Trophoblast cell (in vitro differentiated cells and primary cell): ENCODE results near the gene RECK.

Experiments
- DNase-seq, 2 donors: peaks; one replicate each; pipeline ENCODE4 v3.0.0-alpha.2; 2016
- H2AFZ ChIP-seq: 2 replicates; pipeline ENCODE4 v1.6.1; 2013; ENCODE audit warnings: low read length, moderate library complexity, mild to moderate bottlenecking; ENCODE audit not compliant: insufficient read depth, poor library complexity
- H2AK5ac ChIP-seq: 2 replicates; pipeline ENCODE4 v1.6.1; 2013; ENCODE audit warnings: mild to moderate bottlenecking, low read length
- H2BK120ac ChIP-seq: 2 replicates; pipeline ENCODE4 v1.6.1; 2013; ENCODE audit warnings: low read length, mild to moderate bottlenecking, moderate library complexity; ENCODE audit not compliant: insufficient read depth, poor library complexity
- H2BK12ac ChIP-seq: 2 replicates; pipeline ENCODE4 v1.6.1; 2013; ENCODE audit warnings: mild to moderate bottlenecking, low read length, moderate library complexity
- H2BK5ac ChIP-seq: 2 replicates; pipeline ENCODE4 v1.6.1; 2013; ENCODE audit warnings: low read length, low read depth, moderate library complexity, mild to moderate bottlenecking; ENCODE audit not compliant: poor library complexity
- H3K14ac ChIP-seq: 2 replicates; pipeline ENCODE4 v1.6.1; 2013; ENCODE audit warnings: mild to moderate bottlenecking, low read length
- H3K18ac ChIP-seq: 2 replicates; pipeline ENCODE4 v1.6.1; 2013; ENCODE audit warnings: mild to moderate bottlenecking, low read length
- H3K23ac ChIP-seq: 2 replicates; pipeline ENCODE4 v1.6.1; 2013; ENCODE audit warnings: low read length
- H3K27ac ChIP-seq: 2 replicates; pipeline ENCODE4 v1.5.1; 2013; ENCODE audit warnings: low read depth, mild to moderate bottlenecking, inconsistent platforms, low read length, moderate library complexity
- H3K27me3 ChIP-seq: 2 replicates; pipeline ENCODE4 v1.6.1; 2013; ENCODE audit warnings: inconsistent platforms, mild to moderate bottlenecking, low read length, moderate library complexity; ENCODE audit not compliant: insufficient read depth
- H3K36me3 ChIP-seq, 2 experiments: 1 replicate in 1 of 2; 2 replicates in 1 of 2; pipeline ENCODE4 v1.6.1; 2013; ENCODE audit warnings: low read length in 2 of 2, mild to moderate bottlenecking in 2 of 2, moderate library complexity in 1 of 2; ENCODE audit not compliant: insufficient read depth in 2 of 2, control insufficient read depth in 1 of 2
- H3K4ac ChIP-seq: 2 replicates; pipeline ENCODE4 v1.6.1; 2013; ENCODE audit warnings: low read depth, mild to moderate bottlenecking, low read length, moderate library complexity
- H3K4me1 ChIP-seq, 2 experiments: 1 replicate in 1 of 2; 2 replicates in 1 of 2; pipeline ENCODE4 v1.6.1; 2013; ENCODE audit warnings: low read length in 2 of 2, mild to moderate bottlenecking in 2 of 2, moderate library complexity in 1 of 2; ENCODE audit not compliant: insufficient read depth in 2 of 2, control insufficient read depth in 1 of 2
- H3K4me2 ChIP-seq: 2 replicates; pipeline ENCODE4 v1.6.1; 2013; ENCODE audit warnings: inconsistent platforms, mild to moderate bottlenecking, low read length, moderate library complexity
- H3K4me3 ChIP-seq: 2 replicates; pipeline ENCODE4 v1.5.1; 2013; ENCODE audit warnings: mild to moderate bottlenecking, low read depth, low read length, inconsistent platforms
- H3K79me1 ChIP-seq: one replicate; pipeline ENCODE4 v1.6.1; 2013; ENCODE audit warnings: low read length
- H3K79me2 ChIP-seq: 2 replicates; pipeline ENCODE4 v1.6.1; 2013; ENCODE audit warnings: low read length, mild to moderate bottlenecking; ENCODE audit not compliant: control insufficient read depth, insufficient read depth, poor library complexity
- H3K9ac ChIP-seq: 2 replicates; pipeline ENCODE4 v1.6.1; 2013; ENCODE audit warnings: mild to moderate bottlenecking, low read length
- H3K9me3 ChIP-seq: 2 replicates; pipeline ENCODE4 v1.6.1; 2013; ENCODE audit warnings: low read depth, mild to moderate bottlenecking, control low read depth, inconsistent platforms, low read length; ENCODE audit not compliant: insufficient read depth
- H4K12ac ChIP-seq: 2 replicates; pipeline ENCODE4 v1.6.1; 2013; ENCODE audit warnings: low read depth, mild to moderate bottlenecking, low read length, moderate library complexity
- H4K8ac ChIP-seq: 2 replicates; pipeline ENCODE4 v1.6.1; 2013; ENCODE audit warnings: low read depth, mild to moderate bottlenecking, low read length, moderate library complexity
- H4K91ac ChIP-seq: one replicate; pipeline ENCODE4 v1.6.1; 2013; ENCODE audit warnings: low read depth, mild to moderate bottlenecking, low read length, moderate library complexity
- WGBS: extraction: QIAGEN DNeasy Blood & Tissue Kit; methylation state at CpG from one replicate; pipeline ENCODE4 v1.1.7; 2013; ENCODE audit warnings: missing lambda C conversion rate; ENCODE audit not compliant: insufficient read length, insufficient coverage; ENCODE audit errors: extremely low coverage; 5-methylcytosine and 5-hydroxymethylcytosine counted together

RECK gene

GRCh38 chr9:36147441-36148175 is 110.9 kb downstream of the RECK start:
- H4K8ac ChIP-seq = no peak overlapping the region
- no peak overlapping the region for H4K91ac ChIP-seq
- no peaks in the 10 kb centered on the region for H3K79me2 ChIP-seq
- H4K12ac ChIP-seq = no peak overlapping the region
- H3K9ac ChIP-seq = no peak overlapping the region
- H3K36me3 ChIP-seq = peaks cover 9 to 30% of the 10 kb centered on the region in 2 experiments
- H3K4me2 ChIP-seq = no peak overlapping the region
- H3K27me3 ChIP-seq = no peaks in the 10 kb centered on the region
- no peak overlapping the region for H2AK5ac ChIP-seq
- peaks cover 8% of the 10 kb centered on the region for H3K9me3 ChIP-seq
- H2AFZ ChIP-seq = no peak overlapping the region
- H3K4me1 ChIP-seq = peaks cover 2 to 3% of the 10 kb centered on the region in 2 experiments
- H3K14ac ChIP-seq = no peak overlapping the region
- no peak overlapping the region for H2BK120ac ChIP-seq
- no peak overlapping the region for H3K27ac ChIP-seq
- no peak overlapping the region for H2BK5ac ChIP-seq
- no peak for DNase-seq
- H2BK12ac ChIP-seq = no peak overlapping the region
- no CpG with 5 or more reads among the region's 14 CpGs for WGBS
- H3K79me1 ChIP-seq = no peaks in the 10 kb centered on the region
- H3K4me3 ChIP-seq = peak overlapping the region; percentile 23
- H3K23ac ChIP-seq = no peak overlapping the region
- no peak overlapping the region for H3K4ac ChIP-seq
- H3K18ac ChIP-seq = no peak overlapping the region

DNA sequence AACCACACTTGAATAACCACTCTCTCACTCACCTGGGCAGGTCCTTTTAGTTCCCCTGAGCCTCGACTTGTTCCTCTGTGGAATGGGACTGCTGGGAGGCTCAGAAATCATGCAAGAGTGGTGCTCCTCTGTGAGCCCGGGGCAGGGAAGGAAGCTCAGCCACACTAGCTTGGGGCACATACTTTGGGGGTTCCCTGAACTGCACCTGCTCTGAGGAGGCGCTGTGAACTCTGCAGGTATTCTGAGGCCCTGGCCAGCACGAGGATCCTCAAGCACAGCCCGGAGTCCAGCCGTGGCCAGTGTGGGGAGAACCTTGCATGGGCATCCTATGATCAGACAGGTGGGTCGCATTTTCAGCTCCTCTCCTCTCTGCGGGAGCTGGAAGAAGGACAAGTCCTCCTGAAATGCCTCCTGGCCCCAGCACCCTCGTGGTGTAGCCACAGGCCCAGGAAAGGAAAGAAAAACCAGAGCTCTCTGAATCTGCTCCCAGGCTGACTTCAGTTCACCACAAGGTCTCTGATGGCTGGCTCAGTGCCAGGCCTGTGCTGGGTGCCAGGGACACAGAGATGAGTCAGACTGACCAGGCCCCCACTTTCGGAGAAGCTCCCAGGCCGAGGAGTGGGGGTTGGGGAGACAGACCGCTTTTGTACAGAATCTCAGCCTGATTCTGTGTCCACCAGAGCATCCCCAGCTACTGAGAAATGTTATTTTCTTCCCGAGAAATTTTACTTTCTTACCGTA is 111.8 kb downstream of the RECK start:
- peaks cover 2 to 3% of the 10 kb centered on the region in 2 experiments for H3K4me1 ChIP-seq
- no peak overlapping the region for H2AFZ ChIP-seq
- H3K18ac ChIP-seq = no peak overlapping the region
- H2BK120ac ChIP-seq = no peak overlapping the region
- no peak overlapping the region for H3K23ac ChIP-seq
- no peaks in the 10 kb centered on the region for H3K79me2 ChIP-seq
- H3K4ac ChIP-seq = no peak overlapping the region
- no peak overlapping the region for H3K9ac ChIP-seq
- H4K91ac ChIP-seq = no peak overlapping the region
- no peak overlapping the region for H2BK5ac ChIP-seq
- WGBS = no CpG with 5 or more reads among the region's 14 CpGs
- H3K27ac ChIP-seq = no peak overlapping the region
- H3K4me2 ChIP-seq = no peak overlapping the region
- peaks cover 12 to 26% of the 10 kb centered on the region in 2 experiments for H3K36me3 ChIP-seq
- no peak overlapping the region for H3K14ac ChIP-seq
- H4K12ac ChIP-seq = no peak overlapping the region
- no peak overlapping the region for H3K4me3 ChIP-seq
- H3K9me3 ChIP-seq = peaks cover 8% of the 10 kb centered on the region
- no peaks in the 10 kb centered on the region for H3K27me3 ChIP-seq
- peak; percentile 44 to 51 for DNase-seq
- H3K79me1 ChIP-seq = no peaks in the 10 kb centered on the region
- no peak overlapping the region for H2BK12ac ChIP-seq
- no peak overlapping the region for H2AK5ac ChIP-seq
- H4K8ac ChIP-seq = no peak overlapping the region

DNA sequence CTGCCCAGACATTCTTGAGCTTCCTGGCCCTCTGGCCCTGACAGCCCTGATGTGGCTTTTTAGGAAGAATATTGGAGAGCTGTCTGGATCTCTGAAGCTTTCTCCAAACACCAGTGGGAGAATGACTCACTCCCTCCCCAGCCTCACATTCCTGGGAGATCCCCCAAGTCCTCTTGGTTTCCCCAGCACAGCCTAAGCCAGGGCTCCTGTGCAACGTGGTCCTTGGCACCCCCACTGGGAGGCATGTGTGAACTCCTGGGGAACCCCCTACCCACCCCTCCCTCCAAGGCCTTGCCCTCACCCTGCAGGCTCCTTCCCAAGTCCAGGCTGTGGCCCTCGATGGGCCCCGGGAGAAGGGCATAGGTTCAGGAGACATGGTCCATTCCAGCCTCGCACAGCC is 112.5 kb downstream of the RECK start:
- no peak overlapping the region for H4K91ac ChIP-seq
- no peak overlapping the region for H2AK5ac ChIP-seq
- H3K36me3 ChIP-seq = peaks cover 12 to 21% of the 10 kb centered on the region in 2 experiments
- H2AFZ ChIP-seq = no peak overlapping the region
- peaks cover 2 to 3% of the 10 kb centered on the region in 2 experiments for H3K4me1 ChIP-seq
- H3K4ac ChIP-seq = no peak overlapping the region
- H3K27ac ChIP-seq = no peak overlapping the region
- H3K4me3 ChIP-seq = no peak overlapping the region
- H3K9ac ChIP-seq = no peak overlapping the region
- H3K23ac ChIP-seq = no peak overlapping the region
- no peak overlapping the region for H3K18ac ChIP-seq
- H2BK5ac ChIP-seq = no peak overlapping the region
- H3K4me2 ChIP-seq = no peak overlapping the region
- H4K8ac ChIP-seq = no peak overlapping the region
- no peaks in the 10 kb centered on the region for H3K79me1 ChIP-seq
- H2BK120ac ChIP-seq = no peak overlapping the region
- no peaks in the 10 kb centered on the region for H3K27me3 ChIP-seq
- H3K79me2 ChIP-seq = no peaks in the 10 kb centered on the region
- peaks cover 8% of the 10 kb centered on the region for H3K9me3 ChIP-seq
- DNase-seq = no peak
- WGBS = no CpG with 5 or more reads among the region's 4 CpGs
- H3K14ac ChIP-seq = no peak overlapping the region
- no peak overlapping the region for H2BK12ac ChIP-seq
- H4K12ac ChIP-seq = no peak overlapping the region

- H4K91ac ChIP-seq = no peak overlapping the region
- H3K79me2 ChIP-seq = no peaks in the 10 kb centered on the region
- H3K4me3 ChIP-seq = no peak overlapping the region
- no peak overlapping the region for H3K23ac ChIP-seq
- H2BK5ac ChIP-seq = no peak overlapping the region
- H2AFZ ChIP-seq = no peak overlapping the region
- no peak overlapping the region for H3K14ac ChIP-seq
- peaks cover 12% of the 10 kb centered on the region in 2 experiments for H3K36me3 ChIP-seq
- no peak overlapping the region for H4K8ac ChIP-seq
- no peak overlapping the region for H2BK12ac ChIP-seq
- no peak overlapping the region for H2AK5ac ChIP-seq
- H3K4me2 ChIP-seq = no peak overlapping the region
- no peak overlapping the region for H3K9ac ChIP-seq
- no CpG with 5 or more reads among the region's 4 CpGs for WGBS
- no peak overlapping the region for H3K27ac ChIP-seq
- DNase-seq = no peak
- no peak overlapping the region for H4K12ac ChIP-seq
- H3K18ac ChIP-seq = no peak overlapping the region
- no peak overlapping the region for H2BK120ac ChIP-seq
- no peaks in the 10 kb centered on the region for H3K79me1 ChIP-seq
- no peak overlapping the region for H3K4ac ChIP-seq
- H3K9me3 ChIP-seq = peaks cover 6% of the 10 kb centered on the region
- peaks cover 2 to 3% of the 10 kb centered on the region in 2 experiments for H3K4me1 ChIP-seq
- no peaks in the 10 kb centered on the region for H3K27me3 ChIP-seq
Observed at GRCh38 chr9:36150574-36151315, 114.0 kb downstream of the RECK start.
